Lower leg skin (tissue), 3 donors: ENCODE data around the gene ST7.

Source experiments
- POLR2A ChIP-seq, 2 donors: fragments of 450-650 bp; IDR thresholded peaks; one replicate each; pipeline ENCODE4 v1.6.1; 2016 to 2017; ENCODE audit warnings: antibody characterized with exemption in 2 of 2, mild to moderate bottlenecking in 1 of 2, moderate library complexity in 1 of 2
- TF ChIP-seq, protein P1 (sequence below), 3 donors: fragments of 450-650 bp; IDR thresholded peaks; one replicate each; pipeline ENCODE4 v1.5.1; 2016; ENCODE audit warnings: antibody characterized with exemption in 3 of 3, mild to moderate bottlenecking in 3 of 3, moderate library complexity in 2 of 3

DNA sequence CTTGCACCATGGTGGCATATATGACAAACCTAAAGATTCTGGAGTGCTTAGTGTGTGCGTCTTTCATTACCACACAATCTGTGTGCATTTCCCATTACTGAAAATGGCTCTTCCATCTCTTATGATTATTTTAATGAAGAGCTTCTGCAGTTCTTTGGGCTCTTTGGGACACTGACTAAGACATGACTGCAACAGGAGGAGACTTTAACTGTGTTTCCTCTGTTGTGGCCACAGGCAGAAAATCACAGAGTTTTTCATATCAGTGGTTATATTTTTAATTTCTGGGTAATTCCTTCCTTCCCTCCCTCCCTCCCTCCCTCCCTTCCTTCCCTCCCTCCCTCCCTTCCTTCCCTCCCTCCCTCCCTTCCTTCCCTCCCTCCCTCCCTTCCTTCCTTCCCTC is 311.4 kb downstream of the ST7 start:
- TF ChIP-seq, protein P1, sequence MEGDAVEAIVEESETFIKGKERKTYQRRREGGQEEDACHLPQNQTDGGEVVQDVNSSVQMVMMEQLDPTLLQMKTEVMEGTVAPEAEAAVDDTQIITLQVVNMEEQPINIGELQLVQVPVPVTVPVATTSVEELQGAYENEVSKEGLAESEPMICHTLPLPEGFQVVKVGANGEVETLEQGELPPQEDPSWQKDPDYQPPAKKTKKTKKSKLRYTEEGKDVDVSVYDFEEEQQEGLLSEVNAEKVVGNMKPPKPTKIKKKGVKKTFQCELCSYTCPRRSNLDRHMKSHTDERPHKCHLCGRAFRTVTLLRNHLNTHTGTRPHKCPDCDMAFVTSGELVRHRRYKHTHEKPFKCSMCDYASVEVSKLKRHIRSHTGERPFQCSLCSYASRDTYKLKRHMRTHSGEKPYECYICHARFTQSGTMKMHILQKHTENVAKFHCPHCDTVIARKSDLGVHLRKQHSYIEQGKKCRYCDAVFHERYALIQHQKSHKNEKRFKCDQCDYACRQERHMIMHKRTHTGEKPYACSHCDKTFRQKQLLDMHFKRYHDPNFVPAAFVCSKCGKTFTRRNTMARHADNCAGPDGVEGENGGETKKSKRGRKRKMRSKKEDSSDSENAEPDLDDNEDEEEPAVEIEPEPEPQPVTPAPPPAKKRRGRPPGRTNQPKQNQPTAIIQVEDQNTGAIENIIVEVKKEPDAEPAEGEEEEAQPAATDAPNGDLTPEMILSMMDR (IDR thresholded peaks at IDR 0.05) = no peak
- no peak for TF ChIP-seq POLR2A (IDR thresholded peaks at IDR 0.05)
